D341Med (cell line): Measurements from ENCODE around the gene TBC1D8.
A peak's percentile ranks its signal among the peaks of the same experiment; 100 is the strongest.

Experiments
- DNase-seq: peaks from one replicate; pipeline ENCODE4 v3.0.0; 2012; ENCODE audit warnings: low spot score

The TBC1D8 gene

DNA sequence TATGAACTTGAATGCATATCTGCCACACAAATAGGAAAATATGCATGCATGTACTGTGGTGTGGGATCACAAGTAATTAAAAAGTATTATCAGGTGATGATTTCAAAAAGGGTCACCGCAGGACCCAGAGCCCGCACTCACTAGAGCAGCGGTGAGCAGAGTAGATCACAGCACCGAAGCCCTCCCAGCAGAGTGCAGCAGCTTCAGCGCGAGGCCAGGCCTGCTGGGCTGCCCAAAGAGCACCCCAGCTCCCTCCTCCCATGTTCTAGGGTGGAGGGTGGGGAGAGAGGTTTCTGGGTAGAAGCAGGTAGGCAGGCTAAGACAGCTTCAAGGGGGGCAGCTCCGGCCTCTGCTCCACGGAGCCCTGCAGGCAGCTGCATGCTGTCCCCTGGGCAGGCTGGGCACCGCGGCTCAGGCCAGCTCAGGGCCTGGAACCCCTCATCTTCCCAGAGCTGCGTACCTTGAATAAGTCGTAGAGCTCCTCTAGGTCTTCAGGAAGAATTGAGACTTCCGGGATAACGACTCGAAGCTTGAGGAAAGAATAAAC, 124.2 kb downstream of the TBC1D8 start:
- DNase-seq = no peak

GRCh38 chr2:101026253-101026701, 124.9 kb downstream of the TBC1D8 start:
- no peak for DNase-seq

GRCh38 chr2:101025561-101025960, 125.6 kb downstream of the TBC1D8 start:
- DNase-seq = no peak

DNA sequence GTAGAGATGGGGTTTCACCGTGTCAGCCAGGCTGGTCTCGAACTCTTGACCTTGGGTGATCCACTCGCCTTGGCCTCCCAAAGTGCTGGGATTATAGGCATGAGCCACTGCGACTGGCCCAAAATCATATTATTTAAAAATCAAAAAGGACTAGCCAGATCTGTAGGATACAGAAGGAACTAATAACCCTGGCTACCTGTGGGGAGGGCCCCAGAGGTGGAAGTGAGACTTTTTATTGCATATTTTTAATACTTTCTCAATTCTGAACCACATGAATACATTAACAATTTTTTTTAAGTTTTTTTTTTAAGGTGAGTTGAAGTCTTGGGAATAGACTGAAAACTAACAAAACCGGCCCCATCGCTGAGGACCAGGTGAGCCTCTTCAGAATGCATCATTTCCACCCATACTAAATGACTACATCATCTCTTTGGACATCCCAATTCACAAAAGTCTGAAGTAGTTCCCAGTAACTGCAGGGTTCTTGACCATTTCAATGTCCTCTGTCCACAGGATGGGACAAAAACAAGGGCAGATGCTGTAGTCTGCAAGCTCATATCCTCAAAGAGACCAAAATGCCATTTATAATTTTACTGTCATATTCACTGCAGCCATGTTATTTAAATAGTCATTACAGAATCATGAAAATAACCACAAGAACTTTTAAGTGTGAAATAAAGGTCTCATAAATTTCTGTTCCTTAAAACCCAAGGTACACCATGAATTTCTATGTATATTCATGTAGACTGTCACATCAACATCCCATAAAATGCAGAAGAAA, 127.7 kb downstream of the TBC1D8 start:
- no peak for DNase-seq

- DNase-seq = no peak
Observed at GRCh38 chr2:101022221-101022620, 129.0 kb downstream of the TBC1D8 start.

GRCh38 chr2:101018934-101019333, 132.2 kb downstream of the TBC1D8 start:
- DNase-seq = peak; percentile 48

DNA sequence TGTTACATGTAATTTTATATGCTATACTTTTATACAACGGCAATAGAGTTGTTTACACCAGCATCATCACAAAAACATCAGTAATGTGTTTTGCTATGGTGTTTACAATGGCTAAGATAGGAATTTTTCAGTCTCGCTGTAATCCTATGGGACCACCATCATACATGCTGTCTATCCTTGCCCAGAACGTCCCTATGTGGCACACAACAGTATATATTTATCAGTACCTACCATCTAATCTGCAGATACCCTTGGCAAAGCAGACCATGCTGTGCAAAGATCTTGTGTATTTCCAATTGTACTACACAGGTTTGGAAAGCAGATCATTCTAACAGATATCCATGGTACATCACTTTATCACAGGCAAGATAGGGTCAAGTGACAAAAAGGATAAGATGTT, 133.8 kb downstream of the TBC1D8 start:
- DNase-seq = no peak

GRCh38 chr2:101014264-101014857, 136.8 kb downstream of the TBC1D8 start:
- DNase-seq = no peak

DNA sequence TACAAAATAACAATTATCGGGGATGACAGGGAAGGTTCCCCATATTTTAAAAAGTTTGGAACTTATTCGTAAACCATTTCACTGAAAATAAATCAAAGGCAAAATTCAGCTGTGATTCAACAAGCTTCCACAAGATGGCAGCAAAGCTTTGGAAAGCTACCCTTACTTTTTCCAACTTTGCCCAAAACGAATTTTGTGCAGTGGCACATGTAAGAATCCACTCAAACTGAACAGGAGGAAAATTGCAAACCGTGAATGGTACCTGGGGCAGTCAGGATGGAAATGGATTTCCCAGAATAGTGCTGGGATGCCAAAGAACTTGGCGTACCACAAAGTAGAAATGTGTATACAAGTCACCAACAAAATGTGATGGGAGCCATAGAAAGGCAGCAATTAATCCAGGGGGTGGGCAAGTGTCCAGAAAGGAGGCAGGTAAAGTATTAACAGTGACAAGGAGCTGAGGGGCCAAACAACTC, 138.4 kb downstream of the TBC1D8 start:
- peak; percentile 47 for DNase-seq

DNA sequence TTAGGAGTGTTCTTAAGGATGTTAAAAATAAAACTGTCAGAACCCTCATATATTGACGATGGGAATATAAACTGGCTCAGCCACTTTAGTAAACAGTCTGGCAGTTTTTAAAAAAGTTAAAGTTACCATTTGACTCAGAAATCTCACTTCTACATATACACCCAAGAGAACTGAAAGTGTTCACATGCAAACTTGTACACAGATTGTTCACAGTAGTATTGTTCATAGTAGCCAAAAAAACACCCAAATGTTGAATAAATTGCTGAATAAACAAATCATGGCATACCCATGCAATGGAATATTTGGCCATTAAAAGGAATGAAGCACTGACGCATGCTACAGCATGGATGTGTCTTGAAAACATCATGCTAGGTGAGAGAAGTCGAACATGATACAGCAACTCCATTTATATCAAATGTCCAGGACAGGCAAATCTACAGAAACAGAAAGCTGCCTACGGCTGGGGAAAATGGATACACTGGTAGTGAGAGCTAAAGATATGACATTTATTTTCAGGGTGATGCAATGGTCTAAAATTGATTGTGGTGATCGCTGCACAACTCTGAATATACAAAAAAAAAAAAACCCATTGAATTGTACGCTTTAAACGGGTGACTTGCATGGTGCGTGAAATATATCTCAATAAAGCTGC, 139.0 kb downstream of the TBC1D8 start:
- no peak for DNase-seq

GRCh38 chr2:101011152-101011551, 140.0 kb downstream of the TBC1D8 start:
- no peak for DNase-seq

- DNase-seq = no peak
Observed at GRCh38 chr2:101007415-101008345, 143.5 kb downstream of the TBC1D8 start.

DNA sequence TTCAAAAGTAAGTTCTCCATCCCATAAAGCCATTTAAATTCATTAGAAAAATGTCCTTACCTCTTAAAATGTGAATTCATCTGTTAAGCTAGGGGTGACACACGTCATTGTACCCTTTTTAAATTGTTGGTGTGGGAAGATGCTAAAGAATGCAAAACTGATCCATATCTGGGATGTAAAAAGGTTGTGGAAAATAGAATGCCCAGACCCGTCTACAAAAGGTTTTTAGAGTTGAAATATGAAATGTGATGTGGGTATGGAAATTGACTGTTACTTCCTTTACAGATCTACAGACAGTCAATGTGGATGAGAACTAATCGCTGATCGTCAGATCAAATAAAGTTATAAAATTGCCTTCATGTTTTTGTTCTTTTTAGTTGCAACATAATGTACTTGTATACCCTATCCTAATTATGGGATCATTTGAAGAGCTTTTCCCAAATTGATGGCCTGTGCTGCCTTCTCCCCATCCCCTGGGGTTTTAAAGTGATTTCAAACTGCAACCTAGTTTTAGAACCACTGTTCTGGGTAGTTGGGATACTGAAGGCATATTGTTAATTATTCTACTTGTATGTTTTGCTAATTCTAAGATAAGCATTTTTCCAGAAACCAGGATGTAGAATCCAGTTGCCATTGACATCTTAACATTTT, 145.0 kb downstream of the TBC1D8 start:
- DNase-seq = no peak

DNA sequence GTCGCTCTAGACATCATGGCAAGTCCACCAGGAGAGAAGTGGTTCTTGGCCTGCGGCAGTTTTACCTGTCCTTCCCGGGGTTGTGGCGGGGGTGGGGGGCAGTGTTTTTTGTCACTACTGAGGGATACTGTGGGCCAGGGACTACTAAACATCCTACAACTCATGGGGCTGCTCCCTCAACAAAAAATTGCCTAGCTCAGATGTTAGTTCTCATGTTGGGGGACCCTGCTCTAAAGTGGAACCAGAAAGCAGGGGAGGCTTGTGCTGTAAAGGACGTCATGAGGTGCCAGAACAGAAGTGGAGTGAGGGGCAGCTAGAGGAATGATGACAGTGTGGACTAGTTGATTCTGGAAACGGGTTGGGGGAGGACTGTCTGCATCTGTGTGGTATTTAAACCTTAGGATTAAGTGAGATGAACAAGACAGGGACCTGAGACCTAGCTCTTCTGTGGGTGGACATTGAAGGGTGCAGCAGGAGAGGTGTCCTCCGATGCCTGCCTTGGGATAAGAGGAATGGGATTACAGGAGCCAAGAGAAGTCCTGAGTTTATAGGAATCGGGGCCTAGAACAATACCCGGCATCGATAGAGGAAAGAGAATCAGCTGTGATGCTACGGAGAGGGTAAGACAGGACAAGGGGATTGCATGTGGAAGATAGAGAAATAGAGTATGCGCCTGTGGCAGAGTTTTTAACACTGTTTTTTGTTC, 146.4 kb downstream of the TBC1D8 start:
- no peak for DNase-seq

GRCh38 chr2:101003278-101003775, 147.9 kb downstream of the TBC1D8 start:
- no peak for DNase-seq

GRCh38 chr2:101002562-101003277, 148.5 kb downstream of the TBC1D8 start:
- DNase-seq = no peak

GRCh38 chr2:101001691-101002561, 149.3 kb downstream of the TBC1D8 start, which contains the start of gene RPL31:
Gene RPL31, plus strand, starts transcription at chr2:101002289. Its CDS starts 413 bp downstream, at chr2:101002702.
- peak; percentile 95 for DNase-seq

DNA sequence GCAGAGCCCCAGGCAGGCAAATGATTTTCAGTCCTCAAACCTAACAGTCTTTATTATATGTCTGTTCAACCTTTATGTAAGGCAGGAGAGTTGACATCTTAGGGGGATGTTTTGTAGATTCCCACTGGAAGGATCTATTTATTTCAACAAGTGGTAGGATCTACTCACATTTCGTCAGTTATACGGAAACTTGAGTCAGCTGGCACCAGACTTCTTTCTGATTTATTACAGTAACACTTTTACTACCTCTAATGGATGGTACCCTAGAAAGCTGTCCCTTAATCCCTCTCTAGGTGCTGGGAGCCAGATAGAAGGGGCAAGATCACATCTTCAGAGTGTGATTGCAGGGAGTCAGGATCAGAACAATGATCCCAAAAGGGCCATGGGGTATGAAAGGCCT, 151.2 kb downstream of the TBC1D8 start:
- no peak for DNase-seq

GRCh38 chr2:100998235-100998573, 153.0 kb downstream of the TBC1D8 start:
- DNase-seq = no peak
